HG02571 (cell line): ENCODE results near the gene SMIM38.

Experiments
- ATAC-seq: cut with Tn5 transposase; IDR thresholded peaks from one replicate; pipeline ENCODE4 v1.9.1; 2021; ENCODE audit warnings: mild to moderate bottlenecking, moderate library complexity; ENCODE audit not compliant: unreplicated experiment

Gene SMIM38

GRCh38 chr11:69158301-69159149, 2.8 kb downstream of the SMIM38 start:
- no peak for ATAC-seq

- no peak for ATAC-seq
These were observed 3.6 kb downstream of the SMIM38 start for GRCh38 chr11:69159150-69159852.

GRCh38 chr11:69160296-69161116, 4.8 kb downstream of the SMIM38 start:
- no peak for ATAC-seq

- ATAC-seq: no peak
These were observed 5.3 kb downstream of the SMIM38 start for GRCh38 chr11:69161117-69161407.

GRCh38 chr11:69162505-69162904, 6.8 kb downstream of the SMIM38 start:
- ATAC-seq: no peak

- no peak for ATAC-seq
These were observed 8.1 kb downstream of the SMIM38 start for GRCh38 chr11:69163842-69164241.

- no peak for ATAC-seq
These were observed 9.1 kb downstream of the SMIM38 start for GRCh38 chr11:69164824-69165223.

- no peak for ATAC-seq
These were observed 10.0 kb downstream of the SMIM38 start for GRCh38 chr11:69165775-69166174.

GRCh38 chr11:69166218-69167115, 10.7 kb downstream of the SMIM38 start:
- ATAC-seq: peak; percentile 82

- ATAC-seq: no peak
These were observed 11.6 kb downstream of the SMIM38 start for GRCh38 chr11:69167130-69167915.

GRCh38 chr11:69167916-69168691, 12.4 kb downstream of the SMIM38 start:
- ATAC-seq: no peak

- ATAC-seq: no peak
These were observed 13.7 kb downstream of the SMIM38 start for GRCh38 chr11:69169479-69169878.

GRCh38 chr11:69170704-69171103, 15.0 kb downstream of the SMIM38 start:
- no peak for ATAC-seq

GRCh38 chr11:69171476-69172240, 15.9 kb downstream of the SMIM38 start:
- no peak for ATAC-seq

GRCh38 chr11:69172674-69173073, 16.9 kb downstream of the SMIM38 start:
- no peak for ATAC-seq

GRCh38 chr11:69173331-69173730, 17.6 kb downstream of the SMIM38 start:
- no peak for ATAC-seq

GRCh38 chr11:69173925-69174581, 18.3 kb downstream of the SMIM38 start:
- ATAC-seq: no peak

- ATAC-seq: no peak
These were observed 19.1 kb downstream of the SMIM38 start for GRCh38 chr11:69174841-69175240.
